ENCODE measurements around the gene EFCAB5.
"Not testable (repeated sequence)": the region's sequence is repeated elsewhere in the genome, so short reads cannot be mapped to it uniquely, and the experiment has no call there.

EFCAB5 gene

GRCh38 chr17:29941334-29941733 lies at the start of gene EFCAB5:
Gene EFCAB5, plus strand, starts transcription at chr17:29941634. Its CDS starts 163 bp downstream, at chr17:29941797.
- DNase-seq (ENCODE audit: low read depth) = no peak
- TF ChIP-seq, protein P1, sequence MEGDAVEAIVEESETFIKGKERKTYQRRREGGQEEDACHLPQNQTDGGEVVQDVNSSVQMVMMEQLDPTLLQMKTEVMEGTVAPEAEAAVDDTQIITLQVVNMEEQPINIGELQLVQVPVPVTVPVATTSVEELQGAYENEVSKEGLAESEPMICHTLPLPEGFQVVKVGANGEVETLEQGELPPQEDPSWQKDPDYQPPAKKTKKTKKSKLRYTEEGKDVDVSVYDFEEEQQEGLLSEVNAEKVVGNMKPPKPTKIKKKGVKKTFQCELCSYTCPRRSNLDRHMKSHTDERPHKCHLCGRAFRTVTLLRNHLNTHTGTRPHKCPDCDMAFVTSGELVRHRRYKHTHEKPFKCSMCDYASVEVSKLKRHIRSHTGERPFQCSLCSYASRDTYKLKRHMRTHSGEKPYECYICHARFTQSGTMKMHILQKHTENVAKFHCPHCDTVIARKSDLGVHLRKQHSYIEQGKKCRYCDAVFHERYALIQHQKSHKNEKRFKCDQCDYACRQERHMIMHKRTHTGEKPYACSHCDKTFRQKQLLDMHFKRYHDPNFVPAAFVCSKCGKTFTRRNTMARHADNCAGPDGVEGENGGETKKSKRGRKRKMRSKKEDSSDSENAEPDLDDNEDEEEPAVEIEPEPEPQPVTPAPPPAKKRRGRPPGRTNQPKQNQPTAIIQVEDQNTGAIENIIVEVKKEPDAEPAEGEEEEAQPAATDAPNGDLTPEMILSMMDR (IDR thresholded peaks at IDR 0.05; ENCODE audit: low read depth, low read length) = no peak
- TF ChIP-seq MYC (IDR thresholded peaks at IDR 0.05; ENCODE audit: low read depth, low read length) = no peak
- TF ChIP-seq, protein P2, sequence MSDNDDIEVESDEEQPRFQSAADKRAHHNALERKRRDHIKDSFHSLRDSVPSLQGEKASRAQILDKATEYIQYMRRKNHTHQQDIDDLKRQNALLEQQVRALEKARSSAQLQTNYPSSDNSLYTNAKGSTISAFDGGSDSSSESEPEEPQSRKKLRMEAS (IDR thresholded peaks at IDR 0.05; ENCODE audit: low read depth, low read length) = no peak
- TF ChIP-seq POLR2A (IDR thresholded peaks at IDR 0.05; ENCODE audit: extremely low read depth, insufficient read length) = no peak
- no peak within 1 kb of the TSS for H3K4me3 ChIP-seq (ENCODE audit: low read depth, low read length)

GRCh38 chr17:29892201-29892600 lies 49.2 kb upstream of the EFCAB5 start:
- H3K4me3 ChIP-seq (ENCODE audit: low read depth, low read length) = no peak overlapping the region
- DNase-seq (ENCODE audit: low read depth) = no peak
- TF ChIP-seq MYC (IDR thresholded peaks at IDR 0.05; ENCODE audit: low read depth, low read length) = no peak

- not testable (repeated sequence) for H3K4me3 ChIP-seq (ENCODE audit: low read depth, low read length); DNase-seq (ENCODE audit: low read depth)
These were observed 44.3 kb upstream of the EFCAB5 start for GRCh38 chr17:29897136-29897535.

GRCh38 chr17:29903471-29903870 lies 38.0 kb upstream of the EFCAB5 start:
- no peak overlapping the region for H3K4me3 ChIP-seq (ENCODE audit: low read depth, low read length)
- TF ChIP-seq MYC (IDR thresholded peaks at IDR 0.05; ENCODE audit: low read depth, low read length) = no peak
- TF ChIP-seq, protein P2 (IDR thresholded peaks at IDR 0.05; ENCODE audit: low read depth, low read length) = no peak
- no peak for TF ChIP-seq POLR2A (IDR thresholded peaks at IDR 0.05; ENCODE audit: extremely low read depth, insufficient read length)
- TF ChIP-seq, protein P1 (IDR thresholded peaks at IDR 0.05; ENCODE audit: low read depth, low read length) = no peak
- no peak for DNase-seq (ENCODE audit: low read depth)

- DNase-seq (ENCODE audit: low read depth) = no peak
- H3K4me3 ChIP-seq (ENCODE audit: low read depth, low read length) = no peak overlapping the region
- TF ChIP-seq, protein P2 (IDR thresholded peaks at IDR 0.05; ENCODE audit: low read depth, low read length) = no peak
- TF ChIP-seq, protein P1 (IDR thresholded peaks at IDR 0.05; ENCODE audit: low read depth, low read length) = no peak
- TF ChIP-seq MYC (IDR thresholded peaks at IDR 0.05; ENCODE audit: low read depth, low read length) (no peak), POLR2A (IDR thresholded peaks at IDR 0.05; ENCODE audit: extremely low read depth, insufficient read length) (no peak)
These were observed 36.2 kb upstream of the EFCAB5 start for GRCh38 chr17:29905086-29905878.

DNA sequence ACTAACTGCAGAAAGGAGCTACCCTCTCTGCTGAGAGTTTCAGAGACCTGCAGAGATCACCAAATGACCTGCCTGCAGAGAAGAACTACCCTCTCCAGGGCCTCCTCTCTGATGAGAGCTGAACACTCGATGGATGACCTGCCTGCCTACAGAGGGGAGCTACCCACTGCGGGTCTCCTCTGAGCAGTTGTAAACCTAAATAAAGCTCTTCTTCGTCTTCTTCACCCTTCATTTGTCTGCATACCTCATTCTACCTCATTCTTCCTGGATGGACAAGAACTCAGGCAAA lies 35.6 kb upstream of the EFCAB5 start:
- H3K4me3 ChIP-seq (ENCODE audit: low read depth, low read length) = no peak overlapping the region
- peak; percentile 20 for DNase-seq (ENCODE audit: low read depth)

More for the DNA sequence above, 35.6 kb upstream of the EFCAB5 start:
- TF ChIP-seq, protein P2 (IDR thresholded peaks at IDR 0.05; ENCODE audit: low read depth, low read length) = no peak
- TF ChIP-seq POLR2A (IDR thresholded peaks at IDR 0.05; ENCODE audit: extremely low read depth, insufficient read length) (no peak), MYC (IDR thresholded peaks at IDR 0.05; ENCODE audit: low read depth, low read length) (no peak)
- TF ChIP-seq, protein P1 (IDR thresholded peaks at IDR 0.05; ENCODE audit: low read depth, low read length) = no peak

Measured in NB4 (cell line).